ENCODE results near the gene TSPAN18. TPM values are rescaled to one million over a fixed set of nuclear protein-coding genes. Genes with fewer than 3 reads are reported as not detected.
A peak's percentile ranks its signal among the peaks of the same experiment; 100 is the strongest.

Gene TSPAN18
- total and polyA plus RNA-seq, 2 experiments from 2014 or later = 68.6 to 82.8 TPM

DNA sequence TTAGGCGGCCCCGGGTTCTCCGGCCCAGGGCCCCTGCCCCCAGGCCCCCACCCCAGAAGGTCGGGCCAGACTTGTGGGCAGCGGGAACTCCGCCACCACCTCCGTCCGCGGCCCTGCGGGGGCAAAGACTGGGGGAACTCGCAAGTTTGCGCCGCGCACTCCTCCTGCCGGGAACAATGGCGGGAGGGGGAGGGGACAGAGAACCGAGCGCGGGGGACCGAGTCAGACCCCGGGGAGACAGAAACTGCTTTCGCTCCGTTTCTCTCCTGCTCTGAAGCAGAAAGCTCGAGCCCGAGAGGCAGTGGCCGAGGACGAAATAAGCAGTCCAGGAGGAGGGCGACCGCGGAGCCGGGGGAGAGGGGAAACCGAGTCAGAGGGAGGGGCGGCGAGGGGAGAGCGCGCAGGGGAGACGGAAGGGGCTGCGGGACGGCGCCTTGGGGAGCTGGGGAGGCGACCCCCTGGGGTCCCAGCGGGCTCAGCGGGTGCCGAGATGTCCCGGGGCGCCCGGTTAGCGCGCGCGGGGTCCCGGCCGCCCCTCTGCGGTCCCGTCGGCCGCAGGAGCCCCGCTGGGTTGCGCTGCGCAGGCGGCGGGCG lies 223.4 kb downstream of the TSPAN18 start:
- TF ChIP-seq, protein P1, sequence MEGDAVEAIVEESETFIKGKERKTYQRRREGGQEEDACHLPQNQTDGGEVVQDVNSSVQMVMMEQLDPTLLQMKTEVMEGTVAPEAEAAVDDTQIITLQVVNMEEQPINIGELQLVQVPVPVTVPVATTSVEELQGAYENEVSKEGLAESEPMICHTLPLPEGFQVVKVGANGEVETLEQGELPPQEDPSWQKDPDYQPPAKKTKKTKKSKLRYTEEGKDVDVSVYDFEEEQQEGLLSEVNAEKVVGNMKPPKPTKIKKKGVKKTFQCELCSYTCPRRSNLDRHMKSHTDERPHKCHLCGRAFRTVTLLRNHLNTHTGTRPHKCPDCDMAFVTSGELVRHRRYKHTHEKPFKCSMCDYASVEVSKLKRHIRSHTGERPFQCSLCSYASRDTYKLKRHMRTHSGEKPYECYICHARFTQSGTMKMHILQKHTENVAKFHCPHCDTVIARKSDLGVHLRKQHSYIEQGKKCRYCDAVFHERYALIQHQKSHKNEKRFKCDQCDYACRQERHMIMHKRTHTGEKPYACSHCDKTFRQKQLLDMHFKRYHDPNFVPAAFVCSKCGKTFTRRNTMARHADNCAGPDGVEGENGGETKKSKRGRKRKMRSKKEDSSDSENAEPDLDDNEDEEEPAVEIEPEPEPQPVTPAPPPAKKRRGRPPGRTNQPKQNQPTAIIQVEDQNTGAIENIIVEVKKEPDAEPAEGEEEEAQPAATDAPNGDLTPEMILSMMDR (IDR thresholded peaks at IDR 0.05; ENCODE audit: low read depth, low read length) = no peak
- Histone ChIP-seq H3K4me1 (ENCODE audit: low read depth) (peaks cover 34% of the 10 kb centered on the region), H3K4me3 (peak overlapping the region; percentile 51), H3K27ac (peak overlapping the region; percentile 77), H3K9me3 (ENCODE audit: low read depth) (no peaks in the 10 kb centered on the region), H3K27me3 (no peaks in the 10 kb centered on the region), H3K36me3 (no peaks in the 10 kb centered on the region)
- peak in 1 of 2 donors; percentile 69 for DNase-seq (ENCODE audit: low read depth in 1 of 2, low spot score in 1 of 2)

DNA sequence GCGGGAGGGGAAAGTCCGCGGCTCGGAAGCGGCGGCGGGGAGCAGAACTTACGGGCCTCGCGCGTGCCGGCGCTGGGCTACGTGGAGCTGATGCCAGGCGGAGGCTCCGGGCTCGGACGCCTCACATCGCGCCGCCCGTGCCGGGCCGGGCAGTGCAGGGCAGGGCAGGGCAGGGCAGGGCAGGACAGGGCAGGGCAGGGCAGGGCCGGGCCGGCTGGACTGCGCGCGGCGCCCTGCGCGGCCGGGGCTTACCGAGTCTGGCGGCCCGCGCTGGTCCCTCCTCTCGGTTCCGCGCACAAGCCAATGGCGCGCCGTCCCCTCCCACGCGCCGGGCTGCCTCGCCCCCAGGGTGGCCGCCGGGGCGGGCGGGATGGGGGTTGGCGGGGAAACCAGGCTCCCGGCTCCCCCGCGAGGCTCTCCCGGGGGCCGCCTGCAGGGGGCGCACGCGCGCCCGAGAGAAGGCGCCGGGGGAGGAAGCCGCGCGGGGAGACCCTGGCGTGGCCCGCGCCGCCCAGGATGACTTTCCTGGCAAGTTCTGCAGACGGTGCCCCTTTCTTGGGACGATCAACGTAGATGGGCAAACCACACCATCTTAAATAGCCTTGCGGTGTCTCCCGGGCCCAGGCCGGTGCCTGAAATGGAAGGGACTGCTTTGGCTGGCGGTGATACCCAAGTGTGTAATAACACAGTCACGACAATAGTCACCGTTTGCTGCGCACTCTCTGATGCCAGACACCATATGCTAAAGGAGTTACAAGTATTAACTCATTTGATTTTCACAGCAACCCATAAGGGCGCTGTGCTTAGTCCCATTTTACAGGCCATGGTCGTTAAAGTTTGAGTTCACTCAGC lies 224.1 kb downstream of the TSPAN18 start, which contains the start of gene TP53I11:
TSS of gene TP53I11 (minus strand) at position 259 of the 852 bp plus-strand sequence. CDS start 12,548 bp downstream, outside the sequence.
- Histone ChIP-seq H3K27me3 (no peaks in the 10 kb centered on the region), H3K4me3 (peak within 1 kb of the TSS; percentile 51), H3K9me3 (ENCODE audit: low read depth) (no peaks in the 10 kb centered on the region), H3K4me1 (ENCODE audit: low read depth) (peaks cover 34% of the 10 kb centered on the region), H3K36me3 (no peaks in the 10 kb centered on the region), H3K27ac (peak within 1 kb of the TSS; percentile 77)
- DNase-seq (ENCODE audit: low read depth in 1 of 2, low spot score in 1 of 2) = peak; percentile 87 to 91
- TF ChIP-seq, protein P1 (IDR thresholded peaks at IDR 0.05; ENCODE audit: low read depth, low read length) = peak; percentile 60

DNA sequence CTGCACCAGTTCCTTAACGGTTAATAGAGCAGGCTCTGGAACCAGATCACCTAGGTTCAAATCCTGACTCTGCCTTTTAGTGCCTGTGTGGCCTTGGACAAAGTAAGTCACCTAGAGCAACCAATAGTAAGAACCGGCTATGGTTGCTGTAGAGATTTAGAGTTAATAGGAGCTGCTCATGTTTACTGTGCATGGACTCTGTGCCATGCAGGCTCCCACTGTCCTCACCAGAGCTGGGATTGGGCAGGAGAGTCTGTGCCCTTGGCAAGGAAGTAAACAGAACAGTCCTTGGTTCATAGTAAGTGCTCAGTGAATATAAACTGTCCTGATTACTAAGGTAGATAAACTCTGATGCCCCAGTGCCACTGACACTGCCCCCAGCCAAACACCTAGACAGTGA lies 225.3 kb downstream of the TSPAN18 start:
- Histone ChIP-seq H3K27ac (peak overlapping the region; percentile 77), H3K4me3 (no peak overlapping the region), H3K4me1 (ENCODE audit: low read depth) (peaks cover 40% of the 10 kb centered on the region), H3K27me3 (no peaks in the 10 kb centered on the region), H3K9me3 (ENCODE audit: low read depth) (no peaks in the 10 kb centered on the region), H3K36me3 (no peaks in the 10 kb centered on the region)
- DNase-seq (ENCODE audit: low read depth in 1 of 2, low spot score in 1 of 2) = no peak
- TF ChIP-seq, protein P1 (IDR thresholded peaks at IDR 0.05; ENCODE audit: low read depth, low read length) = no peak

DNA sequence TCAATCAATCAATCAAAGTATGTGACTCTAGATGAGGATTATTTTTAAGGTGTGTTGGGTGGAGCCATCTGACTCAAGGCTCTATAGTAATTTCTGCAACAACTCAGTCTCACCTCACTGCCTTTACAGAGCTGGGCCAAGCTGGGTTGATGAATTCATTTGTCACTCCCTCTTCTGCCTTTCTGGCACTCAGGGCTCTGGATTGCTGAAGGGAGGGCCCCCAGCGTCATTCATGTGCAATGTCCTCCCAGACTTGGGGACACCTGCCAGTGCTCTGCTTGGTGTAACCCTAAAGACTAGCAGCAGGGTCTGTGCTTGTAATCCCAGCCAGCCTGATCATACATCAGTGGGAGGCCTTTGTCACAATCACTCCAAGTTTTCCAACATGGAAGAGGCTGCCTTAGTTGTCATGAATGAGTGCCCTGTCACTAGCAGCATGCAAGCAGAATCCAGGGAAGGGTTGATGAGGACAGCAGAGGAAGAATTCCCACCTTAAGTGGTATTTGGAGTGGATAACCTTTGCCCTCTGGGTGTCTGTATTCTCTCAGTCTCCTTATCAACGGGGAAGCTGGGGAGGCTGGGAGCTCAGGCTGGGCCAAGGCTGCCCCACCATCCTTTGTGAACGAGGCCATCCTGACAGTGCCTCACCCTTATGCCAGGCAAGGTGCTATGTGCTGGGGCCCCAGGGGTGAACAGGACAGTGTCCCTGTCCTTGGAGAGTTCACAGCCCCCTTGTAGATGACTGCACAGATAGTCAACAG lies 225.9 kb downstream of the TSPAN18 start:
- Histone ChIP-seq H3K36me3 (no peaks in the 10 kb centered on the region), H3K4me1 (ENCODE audit: low read depth) (peaks cover 43% of the 10 kb centered on the region), H3K4me3 (no peak overlapping the region), H3K27me3 (no peaks in the 10 kb centered on the region), H3K27ac (peak overlapping the region; percentile 77), H3K9me3 (ENCODE audit: low read depth) (no peaks in the 10 kb centered on the region)
- DNase-seq (ENCODE audit: low read depth in 1 of 2, low spot score in 1 of 2) = peak in 1 of 2 donors; percentile 60
- TF ChIP-seq, protein P1 (IDR thresholded peaks at IDR 0.05; ENCODE audit: low read depth, low read length) = no peak

Measured in cardiac muscle cell (in vitro differentiated cells and primary cell).